HepG2 (cell line): Measurements from ENCODE around the gene ICAM5. TPM values are rescaled to one million over a fixed set of nuclear protein-coding genes. Genes with fewer than 3 reads are reported as not detected.

ENCODE experiments used
- CAMTA2 ChIP-seq: sonication (generic); formaldehyde crosslinking; IDR thresholded peaks from 2 replicates; pipeline ENCODE4 v1.4.0; 2020; ENCODE audit warnings: mild to moderate bottlenecking, missing genetic modification reagents, borderline replicate concordance
- HMG20B ChIP-seq: conservative IDR thresholded peaks from 2 replicates; pipeline ENCODE4 v1.6.1; 2016; ENCODE audit warnings: missing genetic modification reagents, missing compliant biosample characterization
- HOXD1 ChIP-seq: sonication (generic); formaldehyde crosslinking; IDR thresholded peaks from 2 replicates; pipeline ENCODE4 v1.5.0; 2020; ENCODE audit warnings: missing genetic modification reagents
- MEIS2 ChIP-seq: sonication (generic); formaldehyde crosslinking; IDR thresholded peaks from 2 replicates; pipeline ENCODE4 v1.9.0; 2021; ENCODE audit warnings: mild to moderate bottlenecking, missing genetic modification reagents
- MZF1 ChIP-seq: sonication (generic); formaldehyde crosslinking; IDR thresholded peaks from 2 replicates; pipeline ENCODE4 v1.8.1; 2023; ENCODE audit warnings: mild to moderate bottlenecking, missing genetic modification reagents, borderline replicate concordance
- NFE2 ChIP-seq: sonication (generic); formaldehyde crosslinking; IDR thresholded peaks from 2 replicates; pipeline ENCODE4 v1.4.0; 2020; ENCODE audit warnings: missing genetic modification reagents
- NFYB ChIP-seq: sonication (generic); formaldehyde crosslinking; IDR thresholded peaks from 2 replicates; pipeline ENCODE4 v1.4.0; 2020; ENCODE audit warnings: missing genetic modification reagents
- POLR2AphosphoS5 ChIP-seq: IDR thresholded peaks from 2 replicates; pipeline ENCODE4 v1.6.1; 2012; ENCODE audit warnings: low read depth, low read length
- SAP130 ChIP-seq: IDR thresholded peaks from 2 replicates; pipeline ENCODE4 v1.6.1; 2016; ENCODE audit warnings: low read depth
- SMARCC2 ChIP-seq: fragments of 450-650 bp; IDR thresholded peaks from 2 replicates; pipeline ENCODE4 v1.6.1; 2017; ENCODE audit warnings: antibody characterized with exemption, mild to moderate bottlenecking
- SOX13 ChIP-seq, 3 experiments: fragments of 450-650 bp in 1 of 3; sonication (generic) in 1 of 3; formaldehyde crosslinking in 1 of 3; IDR thresholded peaks in 2 of 3; conservative IDR thresholded peaks in 1 of 3; 2 replicates each; pipeline versions ENCODE4 v1.5.0 to v1.6.1; 2016 to 2020; ENCODE audit warnings: antibody characterized with exemption in 1 of 3, mild to moderate bottlenecking in 1 of 3, missing compliant biosample characterization in 1 of 3, missing genetic modification reagents in 1 of 3, moderate library complexity in 1 of 3
- ZNF354B ChIP-seq: sonication (generic); formaldehyde crosslinking; IDR thresholded peaks from 2 replicates; pipeline ENCODE4 v1.8.0; 2022; ENCODE audit warnings: mild to moderate bottlenecking, missing genetic modification reagents
- ZNF382 ChIP-seq: sonication (generic); formaldehyde crosslinking; IDR thresholded peaks from 2 replicates; pipeline ENCODE4 v1.5.0; 2020; ENCODE audit warnings: missing genetic modification reagents, mild to moderate bottlenecking, borderline replicate concordance
- ZNF713 ChIP-seq: sonication (generic); formaldehyde crosslinking; IDR thresholded peaks from 2 replicates; pipeline ENCODE4 v1.4.0; 2020; ENCODE audit warnings: mild to moderate bottlenecking, missing genetic modification reagents
- ZNF816 ChIP-seq: sonication (generic); formaldehyde crosslinking; IDR thresholded peaks from 2 replicates; pipeline ENCODE4 v1.8.0; 2022; ENCODE audit warnings: missing genetic modification reagents, mild to moderate bottlenecking, borderline replicate concordance
- ZNF841 ChIP-seq: sonication (generic); formaldehyde crosslinking; IDR thresholded peaks from 2 replicates; pipeline ENCODE4 v1.8.1; 2023; ENCODE audit warnings: missing genetic modification reagents, borderline replicate concordance
- polyA plus RNA-seq, 8 experiments: library from polyadenylated mRNA; depleted of rRNA in 3 of 8; stranded (reverse) in 7 of 8; unstranded in 1 of 8; fragments of >200 nt; fragmentation: Illumina TruSeq in 4 of 8; extraction: Trizol in 4 of 8; gene quantifications; 2 replicates each; pipeline versions ENCODE4 v1.2.1 to v1.2.3, GENCODE V29; 2011 to 2016; ENCODE audit warnings: low read depth in 4 of 8, missing spikeins in 1 of 8, mixed read lengths in 1 of 8; ENCODE audit not compliant: insufficient read depth in 1 of 8
- total RNA-seq, 5 experiments: library from RNA; depleted of rRNA; stranded (reverse); fragments of >200 nt; fragmentation: Illumina TruSeq; extraction: Trizol; gene quantifications; 2 replicates each; pipeline ENCODE4 v1.2.3, GENCODE V29; 2016; ENCODE audit warnings: low read depth in 1 of 5
- TF ChIP-seq, protein P1 (sequence below): sonication (generic); formaldehyde crosslinking; IDR thresholded peaks from 2 replicates; pipeline ENCODE4 v1.4.0; 2020; ENCODE audit warnings: missing genetic modification reagents, borderline replicate concordance
- TF ChIP-seq, protein P2 (sequence below): sonication (generic); formaldehyde crosslinking; IDR thresholded peaks from 2 replicates; pipeline ENCODE4 v1.4.0; 2020; ENCODE audit warnings: low read depth, missing genetic modification reagents
- TF ChIP-seq, protein P3 (sequence below): sonication (generic); formaldehyde crosslinking; IDR thresholded peaks from 2 replicates; pipeline ENCODE4 v1.8.0; 2022; ENCODE audit warnings: missing genetic modification reagents, low read depth, mild to moderate bottlenecking, borderline replicate concordance
- TF ChIP-seq, protein P4 (sequence below): sonication (generic); formaldehyde crosslinking; IDR thresholded peaks from 2 replicates; pipeline ENCODE4 v1.4.0; 2020; ENCODE audit warnings: mild to moderate bottlenecking, missing genetic modification reagents
- TF ChIP-seq, protein P5 (sequence below): sonication (generic); formaldehyde crosslinking; IDR thresholded peaks from 2 replicates; pipeline ENCODE4 v1.4.0; 2020; ENCODE audit warnings: missing genetic modification reagents

The ICAM5 gene
- total and polyA plus RNA-seq, 2 of the 13 experiments (the other 11 are each of a cell fraction or from before 2014, with no cell fraction given): 0.46 to 1.6 TPM

DNA sequence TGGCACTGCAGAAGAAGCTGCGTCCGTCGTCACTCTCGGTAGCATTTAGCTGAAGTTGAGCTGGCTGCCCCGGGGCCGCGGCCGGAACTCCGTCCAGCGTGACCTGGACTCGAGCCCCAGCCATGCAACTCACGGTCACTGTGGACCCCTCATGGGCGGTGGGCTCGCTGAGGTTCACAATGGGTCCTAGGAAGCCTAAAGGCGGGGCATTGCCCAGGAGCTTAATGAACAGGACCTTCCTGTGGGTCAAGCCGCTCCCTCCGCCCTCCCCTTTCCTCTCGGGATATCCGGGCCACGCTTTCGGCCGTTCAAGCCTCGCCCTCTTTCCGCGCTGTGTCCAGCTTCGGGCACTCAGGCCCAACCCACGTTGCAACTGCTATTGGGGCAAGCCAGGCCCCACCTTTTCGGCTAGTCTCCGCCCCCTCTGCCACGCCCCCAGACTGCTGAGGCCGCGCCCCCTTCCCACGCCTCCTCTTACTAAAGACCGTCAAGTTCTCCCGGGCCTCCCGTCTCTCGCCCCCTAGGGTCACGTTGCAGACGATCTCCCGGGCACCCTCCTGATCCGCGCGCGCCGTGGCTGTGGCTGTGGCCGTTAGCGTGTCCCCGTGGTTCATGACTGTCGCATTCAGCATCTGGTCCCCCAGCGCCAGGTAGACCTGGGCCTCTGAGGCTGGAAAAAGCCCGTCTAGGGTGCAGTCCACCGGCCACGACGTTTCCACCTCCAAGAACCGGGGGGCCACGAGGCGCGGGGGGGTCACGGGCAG lies 45.0 kb downstream of the ICAM5 start (continued):
- TF ChIP-seq, protein P1, sequence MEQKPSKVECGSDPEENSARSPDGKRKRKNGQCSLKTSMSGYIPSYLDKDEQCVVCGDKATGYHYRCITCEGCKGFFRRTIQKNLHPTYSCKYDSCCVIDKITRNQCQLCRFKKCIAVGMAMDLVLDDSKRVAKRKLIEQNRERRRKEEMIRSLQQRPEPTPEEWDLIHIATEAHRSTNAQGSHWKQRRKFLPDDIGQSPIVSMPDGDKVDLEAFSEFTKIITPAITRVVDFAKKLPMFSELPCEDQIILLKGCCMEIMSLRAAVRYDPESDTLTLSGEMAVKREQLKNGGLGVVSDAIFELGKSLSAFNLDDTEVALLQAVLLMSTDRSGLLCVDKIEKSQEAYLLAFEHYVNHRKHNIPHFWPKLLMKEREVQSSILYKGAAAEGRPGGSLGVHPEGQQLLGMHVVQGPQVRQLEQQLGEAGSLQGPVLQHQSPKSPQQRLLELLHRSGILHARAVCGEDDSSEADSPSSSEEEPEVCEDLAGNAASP (CRISPR knock-in tag): no peak
- TF ChIP-seq MZF1 (CRISPR knock-in tag): no peak
- no peak for TF ChIP-seq ZNF382 (CRISPR knock-in tag)
- TF ChIP-seq, protein P2, sequence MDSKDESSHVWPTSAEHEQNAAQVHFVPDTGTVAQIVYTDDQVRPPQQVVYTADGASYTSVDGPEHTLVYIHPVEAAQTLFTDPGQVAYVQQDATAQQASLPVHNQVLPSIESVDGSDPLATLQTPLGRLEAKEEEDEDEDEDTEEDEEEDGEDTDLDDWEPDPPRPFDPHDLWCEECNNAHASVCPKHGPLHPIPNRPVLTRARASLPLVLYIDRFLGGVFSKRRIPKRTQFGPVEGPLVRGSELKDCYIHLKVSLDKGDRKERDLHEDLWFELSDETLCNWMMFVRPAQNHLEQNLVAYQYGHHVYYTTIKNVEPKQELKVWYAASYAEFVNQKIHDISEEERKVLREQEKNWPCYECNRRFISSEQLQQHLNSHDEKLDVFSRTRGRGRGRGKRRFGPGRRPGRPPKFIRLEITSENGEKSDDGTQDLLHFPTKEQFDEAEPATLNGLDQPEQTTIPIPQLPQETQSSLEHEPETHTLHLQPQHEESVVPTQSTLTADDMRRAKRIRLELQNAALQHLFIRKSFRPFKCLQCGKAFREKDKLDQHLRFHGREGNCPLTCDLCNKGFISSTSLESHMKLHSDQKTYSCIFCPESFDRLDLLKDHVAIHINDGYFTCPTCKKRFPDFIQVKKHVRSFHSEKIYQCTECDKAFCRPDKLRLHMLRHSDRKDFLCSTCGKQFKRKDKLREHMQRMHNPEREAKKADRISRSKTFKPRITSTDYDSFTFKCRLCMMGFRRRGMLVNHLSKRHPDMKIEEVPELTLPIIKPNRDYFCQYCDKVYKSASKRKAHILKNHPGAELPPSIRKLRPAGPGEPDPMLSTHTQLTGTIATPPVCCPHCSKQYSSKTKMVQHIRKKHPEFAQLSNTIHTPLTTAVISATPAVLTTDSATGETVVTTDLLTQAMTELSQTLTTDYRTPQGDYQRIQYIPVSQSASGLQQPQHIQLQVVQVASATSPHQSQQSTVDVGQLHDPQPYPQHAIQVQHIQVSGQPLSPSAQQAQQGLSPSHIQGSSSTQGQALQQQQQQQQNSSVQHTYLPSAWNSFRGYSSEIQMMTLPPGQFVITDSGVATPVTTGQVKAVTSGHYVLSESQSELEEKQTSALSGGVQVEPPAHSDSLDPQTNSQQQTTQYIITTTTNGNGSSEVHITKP (CRISPR knock-in tag): peak; percentile 91
- TF ChIP-seq ZNF713 (CRISPR knock-in tag): no peak
- TF ChIP-seq HOXD1: no peak
- TF ChIP-seq ZNF354B: no peak
- TF ChIP-seq SAP130 (CRISPR knock-in tag): peak; percentile 98
- TF ChIP-seq CAMTA2 (CRISPR knock-in tag): peak; percentile 89; the same call in 1 of the 2 replicates
- no peak for TF ChIP-seq SMARCC2
- no peak for TF ChIP-seq ZNF816 (CRISPR knock-in tag)
- TF ChIP-seq POLR2AphosphoS5: peak; percentile 71
- no peak for TF ChIP-seq ZNF841 (CRISPR knock-in tag)
- TF ChIP-seq NFE2 (CRISPR knock-in tag): no peak
- TF ChIP-seq, protein P3, sequence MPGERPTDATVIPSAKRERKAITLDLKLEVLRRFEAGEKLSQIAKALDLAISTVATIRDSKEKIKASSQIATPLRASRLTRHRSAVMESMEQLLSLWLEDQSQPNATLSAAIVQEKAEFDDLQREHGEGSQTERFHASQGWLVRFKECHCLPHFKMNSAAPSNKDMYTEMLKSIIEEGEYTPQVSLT (CRISPR knock-in tag): no peak
- TF ChIP-seq, protein P4, sequence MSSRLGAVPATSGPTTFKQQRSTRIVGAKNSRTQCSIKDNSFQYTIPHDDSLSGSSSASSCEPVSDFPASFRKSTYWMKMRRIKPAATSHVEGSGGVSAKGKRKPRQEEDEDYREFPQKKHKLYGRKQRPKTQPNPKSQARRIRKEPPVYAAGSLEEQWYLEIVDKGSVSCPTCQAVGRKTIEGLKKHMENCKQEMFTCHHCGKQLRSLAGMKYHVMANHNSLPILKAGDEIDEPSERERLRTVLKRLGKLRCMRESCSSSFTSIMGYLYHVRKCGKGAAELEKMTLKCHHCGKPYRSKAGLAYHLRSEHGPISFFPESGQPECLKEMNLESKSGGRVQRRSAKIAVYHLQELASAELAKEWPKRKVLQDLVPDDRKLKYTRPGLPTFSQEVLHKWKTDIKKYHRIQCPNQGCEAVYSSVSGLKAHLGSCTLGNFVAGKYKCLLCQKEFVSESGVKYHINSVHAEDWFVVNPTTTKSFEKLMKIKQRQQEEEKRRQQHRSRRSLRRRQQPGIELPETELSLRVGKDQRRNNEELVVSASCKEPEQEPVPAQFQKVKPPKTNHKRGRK: no peak
- no peak for TF ChIP-seq HMG20B
- no peak for TF ChIP-seq SOX13 (IDR thresholded peaks at IDR 0.05)
- no peak for TF ChIP-seq SOX13 (CRISPR knock-in tag; conservative IDR thresholded peaks at IDR 0.05 in 1 of 2, IDR thresholded peaks at IDR 0.05 in 1 of 2)
- TF ChIP-seq, protein P5, sequence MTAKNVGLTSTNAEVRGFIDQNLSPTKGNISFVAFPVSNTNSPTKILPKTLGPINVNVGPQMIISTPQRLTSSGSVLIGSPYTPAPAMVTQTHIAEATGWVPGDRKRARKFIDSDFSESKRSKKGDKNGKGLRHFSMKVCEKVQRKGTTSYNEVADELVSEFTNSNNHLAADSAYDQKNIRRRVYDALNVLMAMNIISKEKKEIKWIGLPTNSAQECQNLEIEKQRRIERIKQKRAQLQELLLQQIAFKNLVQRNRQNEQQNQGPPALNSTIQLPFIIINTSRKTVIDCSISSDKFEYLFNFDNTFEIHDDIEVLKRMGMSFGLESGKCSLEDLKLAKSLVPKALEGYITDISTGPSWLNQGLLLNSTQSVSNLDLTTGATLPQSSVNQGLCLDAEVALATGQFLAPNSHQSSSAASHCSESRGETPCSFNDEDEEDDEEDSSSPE: peak; percentile 74
- no peak; the same call in none of the 2 replicates for TF ChIP-seq MEIS2 (CRISPR knock-in tag)
- no peak for TF ChIP-seq NFYB (CRISPR knock-in tag)
